Sigmoid colon (tissue), 4 donors: Measurements from ENCODE around the gene ESR2.

Source experiments
- CTCF ChIP-seq, 4 experiments: fragments of 450-650 bp in 3 of 4; fragments of 200-600 bp in 1 of 4; IDR thresholded peaks; one replicate each; pipeline ENCODE4 v1.5.1; 2016 to 2019; ENCODE audit warnings: antibody characterized with exemption in 4 of 4, mild to moderate bottlenecking in 3 of 4, moderate library complexity in 2 of 4
- EP300 ChIP-seq, 4 donors: sonication (generic); formaldehyde crosslinking; IDR thresholded peaks; one replicate each; pipeline ENCODE4 v1.6.1; 2017; ENCODE audit warnings: antibody characterized with exemption in 4 of 4

GRCh38 chr14:64289571-64289970 lies 4.6 kb downstream of the ESR2 start:
- TF ChIP-seq EP300 (IDR thresholded peaks at IDR 0.05) (no peak), CTCF (IDR thresholded peaks at IDR 0.05) (no peak)
